ENCODE measurements around the gene EMC7. TPM values are rescaled to one million over a fixed set of nuclear protein-coding genes. Genes with fewer than 3 reads are reported as not detected.

Gene EMC7
- total RNA-seq, 1 donor, result 40.5 TPM

GRCh38 chr15:34085746-34086145 lies 15.9 kb downstream of the EMC7 start:
- no peak for DNase-seq (ENCODE audit: insufficient read length, low spot score, missing footprints)
- H3K27ac ChIP-seq (ENCODE audit: low read depth, low read length), result no peak overlapping the region

DNA sequence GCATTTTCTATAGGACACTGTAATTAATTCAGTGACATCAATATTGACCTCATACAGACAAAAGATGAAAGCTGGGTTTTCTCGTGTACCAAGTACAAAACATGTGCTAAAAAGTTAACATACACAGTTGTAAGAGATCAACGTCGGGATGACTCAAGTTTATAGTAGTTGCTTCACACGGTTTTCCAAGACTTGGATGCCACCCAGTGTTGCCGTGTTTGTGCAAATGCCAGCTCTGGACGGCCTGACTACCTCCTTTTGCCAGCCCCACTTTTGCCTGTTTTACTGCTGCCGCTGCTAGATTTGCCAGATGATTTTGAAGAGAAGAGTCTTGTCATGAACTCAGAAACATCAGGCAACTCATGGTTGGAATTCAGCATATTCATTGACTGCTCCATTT lies 17.6 kb downstream of the EMC7 start:
- TF ChIP-seq CTCF (IDR thresholded peaks at IDR 0.05; ENCODE audit: extremely low read depth, low read depth, low read length), result no peak
- peaks cover 38% of the 10 kb centered on the region for H3K36me3 ChIP-seq (ENCODE audit: insufficient read depth, low read length)

More at GRCh38 chr15:34085746-34086145, 15.9 kb downstream of the EMC7 start:
- Histone ChIP-seq H2AFZ (ENCODE audit: low read length) (no peak overlapping the region), H4K20me1 (ENCODE audit: insufficient read depth, low read length) (no peaks in the 10 kb centered on the region), H3K4me2 (ENCODE audit: insufficient read depth, low read length) (no peak overlapping the region), H3K36me3 (ENCODE audit: insufficient read depth, low read length) (peaks cover 45% of the 10 kb centered on the region), H3K4me1 (ENCODE audit: insufficient read depth, low read length) (no peaks in the 10 kb centered on the region), H3K4me3 (ENCODE audit: insufficient read depth, low read length) (no peak overlapping the region), H3K9me3 (ENCODE audit: low read depth, low read length) (no peaks in the 10 kb centered on the region), H3K79me2 (ENCODE audit: insufficient read depth, low read length) (peaks cover 6% of the 10 kb centered on the region), H3K27me3 (ENCODE audit: insufficient read depth, low read length) (no peaks in the 10 kb centered on the region)
- TF ChIP-seq CTCF (IDR thresholded peaks at IDR 0.05; ENCODE audit: extremely low read depth, low read depth, low read length), result no peak

GRCh38 chr15:34079904-34080303 lies 21.8 kb downstream of the EMC7 start:
- Histone ChIP-seq H3K36me3 (ENCODE audit: insufficient read depth, low read length) (peaks cover 11% of the 10 kb centered on the region), H3K4me3 (ENCODE audit: insufficient read depth, low read length) (no peak overlapping the region), H2AFZ (ENCODE audit: low read length) (no peak overlapping the region), H3K4me2 (ENCODE audit: insufficient read depth, low read length) (no peak overlapping the region), H3K79me2 (ENCODE audit: insufficient read depth, low read length) (no peaks in the 10 kb centered on the region), H3K27me3 (ENCODE audit: insufficient read depth, low read length) (no peaks in the 10 kb centered on the region), H4K20me1 (ENCODE audit: insufficient read depth, low read length) (no peaks in the 10 kb centered on the region), H3K4me1 (ENCODE audit: insufficient read depth, low read length) (no peaks in the 10 kb centered on the region), H3K9me3 (ENCODE audit: low read depth, low read length) (no peaks in the 10 kb centered on the region), H3K27ac (ENCODE audit: low read depth, low read length) (no peak overlapping the region)
- no peak for DNase-seq (ENCODE audit: insufficient read length, low spot score, missing footprints)
- TF ChIP-seq CTCF (IDR thresholded peaks at IDR 0.05; ENCODE audit: extremely low read depth, low read depth, low read length), result no peak

More for the DNA sequence above, 17.6 kb downstream of the EMC7 start:
- H3K79me2 ChIP-seq (ENCODE audit: insufficient read depth, low read length), result peaks cover 3% of the 10 kb centered on the region
- DNase-seq (ENCODE audit: insufficient read length, low spot score, missing footprints), result peak; percentile 49
- no peaks in the 10 kb centered on the region for H3K9me3 ChIP-seq (ENCODE audit: low read depth, low read length)
- no peaks in the 10 kb centered on the region for H3K27me3 ChIP-seq (ENCODE audit: insufficient read depth, low read length)
- no peaks in the 10 kb centered on the region for H4K20me1 ChIP-seq (ENCODE audit: insufficient read depth, low read length)
- H3K4me3 ChIP-seq (ENCODE audit: insufficient read depth, low read length), result no peak overlapping the region
- no peak overlapping the region for H3K4me2 ChIP-seq (ENCODE audit: insufficient read depth, low read length)
- H2AFZ ChIP-seq (ENCODE audit: low read length), result no peak overlapping the region
- no peaks in the 10 kb centered on the region for H3K4me1 ChIP-seq (ENCODE audit: insufficient read depth, low read length)
- H3K27ac ChIP-seq (ENCODE audit: low read depth, low read length), result peak overlapping the region; percentile 45

DNA sequence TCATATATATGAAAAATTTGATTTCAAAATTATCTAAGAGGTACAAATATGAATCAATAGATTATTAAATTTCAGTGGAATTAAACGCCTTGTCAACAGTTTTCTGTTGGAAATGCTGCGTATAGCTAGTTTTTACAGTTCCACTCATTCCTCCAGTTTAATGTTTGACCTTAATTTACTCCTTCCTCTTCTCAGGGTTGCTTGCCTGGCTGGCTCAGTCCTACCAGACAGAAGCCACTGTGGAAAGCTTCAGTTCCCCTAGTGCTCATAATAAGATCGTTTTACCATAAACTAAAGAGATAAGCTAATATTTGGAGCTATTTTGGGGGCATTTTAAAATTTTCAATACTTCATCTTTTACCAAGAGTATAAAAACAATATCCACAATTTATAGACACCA lies 22.8 kb downstream of the EMC7 start:
- Histone ChIP-seq H3K27me3 (ENCODE audit: insufficient read depth, low read length) (no peaks in the 10 kb centered on the region), H3K4me1 (ENCODE audit: insufficient read depth, low read length) (no peaks in the 10 kb centered on the region), H2AFZ (ENCODE audit: low read length) (no peak overlapping the region), H3K79me2 (ENCODE audit: insufficient read depth, low read length) (no peaks in the 10 kb centered on the region), H3K27ac (ENCODE audit: low read depth, low read length) (no peak overlapping the region), H3K36me3 (ENCODE audit: insufficient read depth, low read length) (peaks cover 5% of the 10 kb centered on the region), H3K4me2 (ENCODE audit: insufficient read depth, low read length) (no peak overlapping the region), H3K4me3 (ENCODE audit: insufficient read depth, low read length) (no peak overlapping the region), H3K9me3 (ENCODE audit: low read depth, low read length) (no peaks in the 10 kb centered on the region), H4K20me1 (ENCODE audit: insufficient read depth, low read length) (no peaks in the 10 kb centered on the region)
- no peak for DNase-seq (ENCODE audit: insufficient read length, low spot score, missing footprints)
- no peak for TF ChIP-seq CTCF (IDR thresholded peaks at IDR 0.05; ENCODE audit: extremely low read depth, low read depth, low read length)
